ENCODE measurements around the gene PRUNE2. TPM values are rescaled to one million over a fixed set of nuclear protein-coding genes. Genes with fewer than 3 reads are reported as not detected.

Gene PRUNE2
- polyA plus RNA-seq, 1 experiment, result 0.78 TPM

DNA sequence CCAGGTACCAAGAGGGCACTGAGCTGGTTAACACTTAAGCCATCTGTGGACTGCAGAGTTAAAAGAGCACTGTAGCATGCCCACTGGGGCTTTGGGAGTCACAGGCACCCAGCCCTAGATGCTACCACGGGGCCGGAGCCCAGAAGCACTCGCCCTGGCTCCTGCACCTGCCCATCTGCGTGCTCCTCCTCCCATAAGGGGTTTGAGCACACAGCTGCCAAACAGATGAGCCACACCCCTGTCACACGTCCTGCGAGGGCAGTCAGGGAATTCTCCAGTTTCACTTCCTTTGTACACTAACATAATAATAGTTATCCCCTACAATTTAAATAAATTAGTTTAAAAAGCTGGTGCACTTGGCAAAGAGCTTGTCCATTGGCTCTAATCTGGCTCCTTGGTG, 146.2 kb downstream of the PRUNE2 start:
- Histone ChIP-seq H3K27me3 (ENCODE audit: control insufficient read depth, insufficient read depth, low read length) (no peaks in the 10 kb centered on the region), H3K36me3 (ENCODE audit: control insufficient read depth, insufficient read depth, low read length) (no peaks in the 10 kb centered on the region), H3K4me3 (ENCODE audit: low read depth, low read length) (no peak overlapping the region)
- POLR2A ChIA-PET, result no interaction called here
- CTCF ChIA-PET, result no interaction called here
- no peak for DNase-seq (ENCODE audit: low read depth)
- TF ChIP-seq, protein P1, sequence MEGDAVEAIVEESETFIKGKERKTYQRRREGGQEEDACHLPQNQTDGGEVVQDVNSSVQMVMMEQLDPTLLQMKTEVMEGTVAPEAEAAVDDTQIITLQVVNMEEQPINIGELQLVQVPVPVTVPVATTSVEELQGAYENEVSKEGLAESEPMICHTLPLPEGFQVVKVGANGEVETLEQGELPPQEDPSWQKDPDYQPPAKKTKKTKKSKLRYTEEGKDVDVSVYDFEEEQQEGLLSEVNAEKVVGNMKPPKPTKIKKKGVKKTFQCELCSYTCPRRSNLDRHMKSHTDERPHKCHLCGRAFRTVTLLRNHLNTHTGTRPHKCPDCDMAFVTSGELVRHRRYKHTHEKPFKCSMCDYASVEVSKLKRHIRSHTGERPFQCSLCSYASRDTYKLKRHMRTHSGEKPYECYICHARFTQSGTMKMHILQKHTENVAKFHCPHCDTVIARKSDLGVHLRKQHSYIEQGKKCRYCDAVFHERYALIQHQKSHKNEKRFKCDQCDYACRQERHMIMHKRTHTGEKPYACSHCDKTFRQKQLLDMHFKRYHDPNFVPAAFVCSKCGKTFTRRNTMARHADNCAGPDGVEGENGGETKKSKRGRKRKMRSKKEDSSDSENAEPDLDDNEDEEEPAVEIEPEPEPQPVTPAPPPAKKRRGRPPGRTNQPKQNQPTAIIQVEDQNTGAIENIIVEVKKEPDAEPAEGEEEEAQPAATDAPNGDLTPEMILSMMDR (IDR thresholded peaks at IDR 0.05; ENCODE audit: insufficient read depth, low read depth, low read length), result no peak

DNA sequence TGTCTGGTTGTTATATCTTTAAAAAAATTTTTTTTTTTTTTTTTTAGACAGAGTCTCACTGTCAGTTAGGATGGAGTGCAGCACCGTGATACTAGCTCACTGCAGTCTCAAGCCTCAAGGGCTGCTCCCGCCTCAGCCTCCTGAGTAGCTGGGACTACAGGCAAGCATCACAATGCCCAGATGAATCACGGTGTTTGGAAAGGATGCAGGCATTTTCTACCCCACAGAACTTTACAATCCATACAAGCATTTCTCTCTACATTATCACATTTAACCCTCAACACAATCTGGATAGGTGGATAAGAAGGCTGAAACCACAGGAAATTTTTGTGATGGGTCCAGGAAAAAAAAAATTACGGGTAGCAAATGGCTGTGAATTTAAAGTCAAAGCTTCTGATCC, 147.4 kb downstream of the PRUNE2 start:
- H3K4me3 ChIP-seq (ENCODE audit: low read depth, low read length), result no peak overlapping the region
- TF ChIP-seq, protein P1 (IDR thresholded peaks at IDR 0.05; ENCODE audit: insufficient read depth, low read depth, low read length), result no peak
- ChIA-PET POLR2A (no interaction called here), CTCF (interaction anchor here (0.8 kb wide), 1 partner anchor 19 kb away, joined by 5 read pairs; no protein-coding TSS in a partner anchor)
- DNase-seq (ENCODE audit: low read depth), result no peak
- H3K36me3 ChIP-seq (ENCODE audit: control insufficient read depth, insufficient read depth, low read length), result no peaks in the 10 kb centered on the region
- no peaks in the 10 kb centered on the region for H3K27me3 ChIP-seq (ENCODE audit: control insufficient read depth, insufficient read depth, low read length)

- ChIA-PET CTCF (interaction anchor here (2.4 kb wide), 1 partner anchor 240 kb away, joined by 9 read pairs; no protein-coding TSS in a partner anchor), POLR2A (no interaction called here)
- TF ChIP-seq, protein P1 (IDR thresholded peaks at IDR 0.05; ENCODE audit: insufficient read depth, low read depth, low read length), result no peak
- H3K27me3 ChIP-seq (ENCODE audit: control insufficient read depth, insufficient read depth, low read length), result no peaks in the 10 kb centered on the region
- DNase-seq (ENCODE audit: low read depth), result no peak
- no peak overlapping the region for H3K4me3 ChIP-seq (ENCODE audit: low read depth, low read length)
- no peaks in the 10 kb centered on the region for H3K36me3 ChIP-seq (ENCODE audit: control insufficient read depth, insufficient read depth, low read length)
These were observed 148.8 kb downstream of the PRUNE2 start for GRCh38 chr9:76756941-76757673.

GRCh38 chr9:76756268-76756640, 149.7 kb downstream of the PRUNE2 start:
- POLR2A ChIA-PET, result no interaction called here
- CTCF ChIA-PET, result interaction anchor here (1.0 to 2.4 kb wide), 2 partner anchors 231 to 240 kb away, joined by 3 to 9 read pairs; no protein-coding TSS in a partner anchor
- DNase-seq (ENCODE audit: low read depth), result no peak

DNA sequence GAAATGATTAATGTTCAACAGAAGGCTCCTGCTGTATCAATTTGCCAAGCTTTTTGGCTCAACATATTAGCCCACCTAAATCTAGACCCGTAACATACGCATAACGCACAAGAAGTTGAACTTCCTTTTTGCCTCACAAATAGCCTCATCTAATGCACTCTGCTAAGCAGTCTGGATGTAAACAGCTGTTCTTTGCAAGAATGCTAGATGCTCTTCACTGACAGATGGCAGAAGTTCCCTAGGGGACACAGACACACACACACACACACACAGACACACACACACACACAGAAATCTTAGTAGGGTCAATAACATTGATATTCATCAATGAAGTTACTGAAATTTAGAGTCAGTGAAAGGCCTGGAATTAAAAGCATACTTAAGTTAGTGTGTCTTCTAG, 154.9 kb downstream of the PRUNE2 start:
- H3K36me3 ChIP-seq (ENCODE audit: control insufficient read depth, insufficient read depth, low read length), result no peaks in the 10 kb centered on the region
- no peak for DNase-seq (ENCODE audit: low read depth)
- TF ChIP-seq, protein P1 (IDR thresholded peaks at IDR 0.05; ENCODE audit: insufficient read depth, low read depth, low read length), result no peak
- no peak overlapping the region for H3K4me3 ChIP-seq (ENCODE audit: low read depth, low read length)
- no peaks in the 10 kb centered on the region for H3K27me3 ChIP-seq (ENCODE audit: control insufficient read depth, insufficient read depth, low read length)
- ChIA-PET CTCF (no interaction called here), POLR2A (no interaction called here)

More at GRCh38 chr9:76756268-76756640, 149.7 kb downstream of the PRUNE2 start:
- Histone ChIP-seq H3K36me3 (ENCODE audit: control insufficient read depth, insufficient read depth, low read length) (no peaks in the 10 kb centered on the region), H3K27me3 (ENCODE audit: control insufficient read depth, insufficient read depth, low read length) (no peaks in the 10 kb centered on the region), H3K4me3 (ENCODE audit: low read depth, low read length) (no peak overlapping the region)
- TF ChIP-seq, protein P1 (IDR thresholded peaks at IDR 0.05; ENCODE audit: insufficient read depth, low read depth, low read length), result peak; percentile 29; the same call in 1 of the 2 replicates
